Hepatocyte (in vitro differentiated cells): ENCODE data around the gene SAP130.

ENCODE experiments used
- EZH2 ChIP-seq: fragments of 200-600 bp; sonication (generic); IDR thresholded peaks from 2 replicates; pipeline ENCODE4 v1.6.1; 2016; ENCODE audit warnings: antibody characterized with exemption, mild to moderate bottlenecking, borderline replicate concordance
- TF ChIP-seq, protein P1 (sequence below): fragments of 200-600 bp; sonication (generic); IDR thresholded peaks from 2 replicates; pipeline ENCODE4 v1.5.1; 2016; ENCODE audit warnings: antibody characterized with exemption, mild to moderate bottlenecking; ENCODE audit not compliant: poor library complexity

DNA sequence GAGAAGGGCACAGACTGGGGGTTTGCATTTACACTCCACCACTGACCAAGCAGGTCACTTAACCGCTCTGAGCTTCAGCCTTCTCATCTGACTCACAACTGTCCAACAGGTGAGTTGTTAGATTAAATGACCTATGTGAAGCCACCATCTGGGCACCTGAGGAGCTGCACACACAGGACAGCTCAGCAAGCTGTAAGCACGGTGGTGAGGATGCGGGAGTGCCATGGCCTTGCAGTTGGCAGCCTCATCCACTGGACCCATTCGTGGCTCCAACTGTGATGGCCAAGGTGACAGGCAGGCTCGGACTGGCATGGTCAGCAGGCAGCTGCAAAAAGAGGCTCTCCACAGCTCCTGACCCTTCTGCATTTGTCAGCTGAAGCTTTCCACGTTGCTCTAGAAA is 118.8 kb downstream of the SAP130 start:
- TF ChIP-seq, protein P1, sequence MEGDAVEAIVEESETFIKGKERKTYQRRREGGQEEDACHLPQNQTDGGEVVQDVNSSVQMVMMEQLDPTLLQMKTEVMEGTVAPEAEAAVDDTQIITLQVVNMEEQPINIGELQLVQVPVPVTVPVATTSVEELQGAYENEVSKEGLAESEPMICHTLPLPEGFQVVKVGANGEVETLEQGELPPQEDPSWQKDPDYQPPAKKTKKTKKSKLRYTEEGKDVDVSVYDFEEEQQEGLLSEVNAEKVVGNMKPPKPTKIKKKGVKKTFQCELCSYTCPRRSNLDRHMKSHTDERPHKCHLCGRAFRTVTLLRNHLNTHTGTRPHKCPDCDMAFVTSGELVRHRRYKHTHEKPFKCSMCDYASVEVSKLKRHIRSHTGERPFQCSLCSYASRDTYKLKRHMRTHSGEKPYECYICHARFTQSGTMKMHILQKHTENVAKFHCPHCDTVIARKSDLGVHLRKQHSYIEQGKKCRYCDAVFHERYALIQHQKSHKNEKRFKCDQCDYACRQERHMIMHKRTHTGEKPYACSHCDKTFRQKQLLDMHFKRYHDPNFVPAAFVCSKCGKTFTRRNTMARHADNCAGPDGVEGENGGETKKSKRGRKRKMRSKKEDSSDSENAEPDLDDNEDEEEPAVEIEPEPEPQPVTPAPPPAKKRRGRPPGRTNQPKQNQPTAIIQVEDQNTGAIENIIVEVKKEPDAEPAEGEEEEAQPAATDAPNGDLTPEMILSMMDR: no peak
- TF ChIP-seq EZH2: no peak
